ENCODE results near the gene ARHGAP42. TPM values are rescaled to one million over a fixed set of nuclear protein-coding genes. Genes with fewer than 3 reads are reported as not detected.

The ARHGAP42 gene
- total RNA-seq, 1 experiment from 2014 or later, result 8.0 TPM

- no TSS peak for BruUV-seq (replicated peaks)
- Histone ChIP-seq H3K27ac (ENCODE audit: low read depth, low read length, poor library complexity, severe bottlenecking) (no peak overlapping the region), H3K27me3 (replicated peaks; ENCODE audit: insufficient read depth, low read depth, low read length, poor library complexity) (no peaks in the 10 kb centered on the region), H3K4me1 (ENCODE audit: insufficient read depth, low read length, poor library complexity, severe bottlenecking) (peaks cover 44% of the 10 kb centered on the region), H3K36me3 (ENCODE audit: insufficient read depth, low read length, poor library complexity, severe bottlenecking) (no peaks in the 10 kb centered on the region), H3K9me3 (ENCODE audit: low read depth, low read length, poor library complexity, severe bottlenecking) (no peaks in the 10 kb centered on the region), H3K4me3 (ENCODE audit: low read depth, low read length, poor library complexity, severe bottlenecking) (no peak overlapping the region)
- intact Hi-C loops (cut with micrococcal nuclease; ENCODE audit: unreplicated experiment), result no loop called here
- TF ChIP-seq EZH2 (IDR thresholded peaks at IDR 0.05; ENCODE audit: borderline replicate concordance, low read depth, low read length, poor library complexity, severe bottlenecking) (no peak), CTCF (conservative IDR thresholded peaks at IDR 0.05; ENCODE audit: low read depth, low read length) (no peak)
- ChIA-PET POLR2A (ENCODE audit: low non-redundant PET) (no interaction called here), CTCF (no interaction called here)
- no peak for DNase-seq (ENCODE audit: low spot score)
Observed at GRCh38 chr11:100760744-100761143, 73.7 kb downstream of the ARHGAP42 start.

- TF ChIP-seq CTCF (conservative IDR thresholded peaks at IDR 0.05; ENCODE audit: low read depth, low read length) (no peak), EZH2 (IDR thresholded peaks at IDR 0.05; ENCODE audit: borderline replicate concordance, low read depth, low read length, poor library complexity, severe bottlenecking) (no peak)
- intact Hi-C loops (cut with micrococcal nuclease; ENCODE audit: unreplicated experiment), result no loop called here
- H3K27me3 ChIP-seq (replicated peaks; ENCODE audit: insufficient read depth, low read depth, low read length, poor library complexity), result no peaks in the 10 kb centered on the region
- ChIA-PET CTCF (no interaction called here), POLR2A (ENCODE audit: low non-redundant PET) (no interaction called here)
- DNase-seq (ENCODE audit: low spot score), result no peak
- peaks cover 45% of the 10 kb centered on the region for H3K4me1 ChIP-seq (ENCODE audit: insufficient read depth, low read length, poor library complexity, severe bottlenecking)
- no peak overlapping the region for H3K27ac ChIP-seq (ENCODE audit: low read depth, low read length, poor library complexity, severe bottlenecking)
- no peak overlapping the region for H3K4me3 ChIP-seq (ENCODE audit: low read depth, low read length, poor library complexity, severe bottlenecking)
- H3K36me3 ChIP-seq (ENCODE audit: insufficient read depth, low read length, poor library complexity, severe bottlenecking), result no peaks in the 10 kb centered on the region
- BruUV-seq (replicated peaks), result no TSS peak
- H3K9me3 ChIP-seq (ENCODE audit: low read depth, low read length, poor library complexity, severe bottlenecking), result no peaks in the 10 kb centered on the region
Observed at GRCh38 chr11:100761841-100762240, 74.8 kb downstream of the ARHGAP42 start.

DNA sequence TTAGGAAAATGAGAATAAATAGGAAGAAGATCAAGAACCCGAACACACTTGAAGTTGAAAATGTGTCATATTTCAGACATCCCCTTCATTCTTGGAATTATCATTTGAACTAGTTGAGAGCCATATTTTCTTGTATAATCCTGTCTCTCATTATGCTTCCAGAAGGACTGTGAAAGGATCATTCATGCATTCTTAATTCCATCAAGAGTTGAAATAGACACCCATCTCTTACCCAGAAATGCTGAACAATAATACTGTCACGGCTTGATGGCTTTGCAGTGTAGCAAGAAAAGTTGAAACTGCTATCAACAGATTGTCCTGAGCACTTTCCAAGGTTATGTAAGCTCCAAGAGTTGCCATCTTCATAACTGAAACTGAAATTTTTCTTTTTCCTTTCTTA, 79.7 kb downstream of the ARHGAP42 start:
- Histone ChIP-seq H3K9me3 (ENCODE audit: low read depth, low read length, poor library complexity, severe bottlenecking) (no peaks in the 10 kb centered on the region), H3K4me1 (ENCODE audit: insufficient read depth, low read length, poor library complexity, severe bottlenecking) (peaks cover 15% of the 10 kb centered on the region), H3K4me3 (ENCODE audit: low read depth, low read length, poor library complexity, severe bottlenecking) (no peak overlapping the region), H3K27me3 (replicated peaks; ENCODE audit: insufficient read depth, low read depth, low read length, poor library complexity) (no peaks in the 10 kb centered on the region), H3K36me3 (ENCODE audit: insufficient read depth, low read length, poor library complexity, severe bottlenecking) (no peaks in the 10 kb centered on the region), H3K27ac (ENCODE audit: low read depth, low read length, poor library complexity, severe bottlenecking) (no peak overlapping the region)
- no TSS peak for BruUV-seq (replicated peaks)
- CTCF ChIA-PET, result no interaction called here
- POLR2A ChIA-PET (ENCODE audit: low non-redundant PET), result no interaction called here
- intact Hi-C loops (cut with micrococcal nuclease; ENCODE audit: unreplicated experiment), result no loop called here
- TF ChIP-seq EZH2 (IDR thresholded peaks at IDR 0.05; ENCODE audit: borderline replicate concordance, low read depth, low read length, poor library complexity, severe bottlenecking) (no peak), CTCF (conservative IDR thresholded peaks at IDR 0.05; ENCODE audit: low read depth, low read length) (no peak)
- peak; percentile 21 for DNase-seq (ENCODE audit: low spot score)

Measured in A673 (cell line).